HepG2 (cell line): Measurements from ENCODE around the gene CD7. TPM values are rescaled to one million over a fixed set of nuclear protein-coding genes. Genes with fewer than 3 reads are reported as not detected.

Experiments used
- CHD2 ChIP-seq: IDR thresholded peaks from 2 replicates; pipeline ENCODE4 v1.6.1; 2011; ENCODE audit warnings: low read depth, low read length, improper control_type of control experiment
- GATAD2A ChIP-seq: IDR thresholded peaks from 2 replicates; pipeline ENCODE4 v1.6.1; 2016
- HDAC2 ChIP-seq: sonication (generic); formaldehyde crosslinking; IDR thresholded peaks from 2 replicates; pipeline ENCODE4 v1.4.0; 2020; ENCODE audit warnings: missing genetic modification reagents
- MTF2 ChIP-seq: sonication (generic); formaldehyde crosslinking; IDR thresholded peaks from 2 replicates; pipeline ENCODE4 v1.5.0; 2020; ENCODE audit warnings: missing genetic modification reagents, borderline replicate concordance
- POGZ ChIP-seq: sonication (generic); formaldehyde crosslinking; IDR thresholded peaks from 2 replicates; pipeline ENCODE4 v1.4.0; 2020; ENCODE audit warnings: mild to moderate bottlenecking, missing genetic modification reagents
- SMAD9 ChIP-seq: sonication (generic); formaldehyde crosslinking; IDR thresholded peaks from 2 replicates; pipeline ENCODE4 v1.5.1; 2020; ENCODE audit warnings: mild to moderate bottlenecking, missing genetic modification reagents
- SP5 ChIP-seq: IDR thresholded peaks from 2 replicates; pipeline ENCODE4 v1.6.1; 2016; ENCODE audit warnings: low read depth, borderline replicate concordance
- TARDBP ChIP-seq: sonication (generic); formaldehyde crosslinking; IDR thresholded peaks from 2 replicates; pipeline ENCODE4 v1.8.0; 2022; ENCODE audit warnings: mild to moderate bottlenecking, missing genetic modification reagents
- UBTF ChIP-seq: sonication (generic); formaldehyde crosslinking; IDR thresholded peaks from 2 replicates; pipeline ENCODE4 v1.4.0; 2020; ENCODE audit warnings: mild to moderate bottlenecking, missing genetic modification reagents
- ZBTB10 ChIP-seq: sonication (generic); formaldehyde crosslinking; IDR thresholded peaks from 2 replicates; pipeline ENCODE4 v1.4.0; 2020; ENCODE audit warnings: missing genetic modification reagents, borderline replicate concordance
- ZFY ChIP-seq: sonication (generic); formaldehyde crosslinking; IDR thresholded peaks from 2 replicates; pipeline ENCODE4 v1.4.0; 2020; ENCODE audit warnings: missing genetic modification reagents
- ZKSCAN5 ChIP-seq: sonication (generic); formaldehyde crosslinking; IDR thresholded peaks from 2 replicates; pipeline ENCODE4 v1.5.1; 2020; ENCODE audit warnings: mild to moderate bottlenecking, missing genetic modification reagents
- ZNF142 ChIP-seq: sonication (generic); formaldehyde crosslinking; IDR thresholded peaks from 2 replicates; pipeline ENCODE4 v1.4.0; 2020; ENCODE audit warnings: missing genetic modification reagents
- ZNF460 ChIP-seq: sonication (generic); formaldehyde crosslinking; IDR thresholded peaks from 2 replicates; pipeline ENCODE4 v1.5.1; 2020; ENCODE audit warnings: missing genetic modification reagents, mild to moderate bottlenecking, borderline replicate concordance
- ZNF678 ChIP-seq: sonication (generic); formaldehyde crosslinking; IDR thresholded peaks from 2 replicates; pipeline ENCODE4 v1.4.0; 2020; ENCODE audit warnings: mild to moderate bottlenecking, missing genetic modification reagents
- ZNF710 ChIP-seq: sonication (generic); formaldehyde crosslinking; IDR thresholded peaks from 2 replicates; pipeline ENCODE4 v1.5.0; 2020; ENCODE audit warnings: mild to moderate bottlenecking, missing genetic modification reagents, borderline replicate concordance
- ZNF883 ChIP-seq: sonication (generic); formaldehyde crosslinking; IDR thresholded peaks from 2 replicates; pipeline ENCODE4 v1.5.1; 2020; ENCODE audit warnings: mild to moderate bottlenecking, missing genetic modification reagents; ENCODE audit errors: not compliant biosample characterization
- polyA plus RNA-seq, 8 experiments: library from polyadenylated mRNA; depleted of rRNA in 3 of 8; stranded (reverse) in 7 of 8; unstranded in 1 of 8; fragments of >200 nt; fragmentation: Illumina TruSeq in 4 of 8; extraction: Trizol in 4 of 8; gene quantifications; 2 replicates each; pipeline versions ENCODE4 v1.2.1 to v1.2.3, GENCODE V29; 2011 to 2016; ENCODE audit warnings: low read depth in 4 of 8, missing spikeins in 1 of 8, mixed read lengths in 1 of 8; ENCODE audit not compliant: insufficient read depth in 1 of 8
- total RNA-seq, 5 experiments: library from RNA; depleted of rRNA; stranded (reverse); fragments of >200 nt; fragmentation: Illumina TruSeq; extraction: Trizol; gene quantifications; 2 replicates each; pipeline ENCODE4 v1.2.3, GENCODE V29; 2016; ENCODE audit warnings: low read depth in 1 of 5

The CD7 gene
- total and polyA plus RNA-seq, 2 of the 13 experiments (the other 11 are each of a cell fraction or from before 2014, with no cell fraction given): 67.6 to 76.4 TPM

GRCh38 chr17:82315703-82316358 lies 1.6 kb downstream of the CD7 start (continued):
- TF ChIP-seq UBTF: no peak
- TF ChIP-seq SP5 (CRISPR knock-in tag): peak; percentile 39; the same call in 1 of the 2 replicates
- TF ChIP-seq ZNF678 (CRISPR knock-in tag): no peak
- TF ChIP-seq GATAD2A (CRISPR knock-in tag): peak; percentile 28; the same call in 1 of the 2 replicates
- TF ChIP-seq POGZ (CRISPR knock-in tag): 0 out of 2 replicates have a peak, but pooled peaks have one; percentile 38
- no peak for TF ChIP-seq ZNF142 (CRISPR knock-in tag)
- peak; percentile 69; the same call in 1 of the 2 replicates for TF ChIP-seq ZNF710 (CRISPR knock-in tag)
- TF ChIP-seq ZBTB10: peak; percentile 24; the same call in 1 of the 2 replicates
- TF ChIP-seq ZNF883 (CRISPR knock-in tag): no peak
- TF ChIP-seq ZFY: no peak
- TF ChIP-seq TARDBP (CRISPR knock-in tag): no peak
- TF ChIP-seq MTF2 (CRISPR knock-in tag): no peak
- no peak for TF ChIP-seq CHD2
- TF ChIP-seq ZNF460: no peak
- TF ChIP-seq HDAC2 (CRISPR knock-in tag): no peak
- no peak for TF ChIP-seq SMAD9 (CRISPR knock-in tag)
- TF ChIP-seq ZKSCAN5 (CRISPR knock-in tag): no peak
